ENCODE measurements around the gene ZSWIM4. TPM values are rescaled to one million over a fixed set of nuclear protein-coding genes. Genes with fewer than 3 reads are reported as not detected.

Gene ZSWIM4
- polyA plus RNA-seq, 3 donors from 2014 or later, result 0.62 to 1.2 TPM; not detected in 1

- DNase-seq, result no peak
- Mint-ChIP-seq H3K9me3 (no peaks in the 10 kb centered on the region), H3K27ac (peak overlapping the region in 1 of 6 donors; percentile 34), H3K36me3 (peaks cover 1 to 15% (median 5%) of the 10 kb centered on the region in 3 donors), H3K27me3 (ENCODE audit: low read depth in 3 of 3) (peaks cover 0 to 4% (median 0%) of the 10 kb centered on the region in 3 donors), H3K4me3 (no peak overlapping the region), H3K4me1 (peaks cover 0 to 3% of the 10 kb centered on the region in 2 donors)
Observed at GRCh38 chr19:13825489-13826441, 30.5 kb downstream of the ZSWIM4 start.

GRCh38 chr19:13826652-13827235 is 31.5 kb downstream of the ZSWIM4 start:
- peaks cover 0 to 3% of the 10 kb centered on the region in 2 donors for H3K4me1 Mint-ChIP-seq
- peaks cover 0 to 9% (median 0%) of the 10 kb centered on the region in 3 donors for H3K27me3 Mint-ChIP-seq (ENCODE audit: low read depth in 3 of 3)
- H3K36me3 Mint-ChIP-seq, result peaks cover 0 to 15% (median 4%) of the 10 kb centered on the region in 3 donors
- DNase-seq, result no peak
- peak overlapping the region in 2 of 6 donors; percentile 46 to 50 for H3K27ac Mint-ChIP-seq
- H3K4me3 Mint-ChIP-seq, result no peak overlapping the region
- no peaks in the 10 kb centered on the region for H3K9me3 Mint-ChIP-seq

GRCh38 chr19:13827656-13828055 is 32.4 kb downstream of the ZSWIM4 start:
- peaks cover 0 to 13% (median 0%) of the 10 kb centered on the region in 3 donors for H3K27me3 Mint-ChIP-seq (ENCODE audit: low read depth in 3 of 3)
- H3K4me1 Mint-ChIP-seq, result peaks cover 0 to 3% of the 10 kb centered on the region in 2 donors
- DNase-seq, result no peak
- no peaks in the 10 kb centered on the region for H3K9me3 Mint-ChIP-seq
- peaks cover 0 to 11% (median 4%) of the 10 kb centered on the region in 3 donors for H3K36me3 Mint-ChIP-seq
- H3K27ac Mint-ChIP-seq, result peak overlapping the region in 3 of 6 donors; percentile 39 to 75 (median 43)
- H3K4me3 Mint-ChIP-seq, result no peak overlapping the region

GRCh38 chr19:13830114-13830740 is 35.0 kb downstream of the ZSWIM4 start:
- H3K4me1 Mint-ChIP-seq, result peaks cover 18 to 21% of the 10 kb centered on the region in 2 donors
- H3K27me3 Mint-ChIP-seq (ENCODE audit: low read depth in 3 of 3), result peaks cover 4 to 29% (median 5%) of the 10 kb centered on the region in 3 donors
- H3K9me3 Mint-ChIP-seq, result no peaks in the 10 kb centered on the region
- H3K27ac Mint-ChIP-seq, result no peak overlapping the region
- no peak for DNase-seq
- H3K4me3 Mint-ChIP-seq, result no peak overlapping the region
- H3K36me3 Mint-ChIP-seq, result peaks cover 0 to 4% (median 4%) of the 10 kb centered on the region in 3 donors

GRCh38 chr19:13830741-13831536 is 35.7 kb downstream of the ZSWIM4 start:
- no peak overlapping the region for H3K4me3 Mint-ChIP-seq
- peaks cover 21 to 26% of the 10 kb centered on the region in 2 donors for H3K4me1 Mint-ChIP-seq
- H3K9me3 Mint-ChIP-seq, result no peaks in the 10 kb centered on the region
- DNase-seq, result no peak
- peaks cover 7 to 33% (median 8%) of the 10 kb centered on the region in 3 donors for H3K27me3 Mint-ChIP-seq (ENCODE audit: low read depth in 3 of 3)
- peaks cover 0 to 4% (median 3%) of the 10 kb centered on the region in 3 donors for H3K36me3 Mint-ChIP-seq
- peak overlapping the region in 1 of 6 donors; percentile 34 for H3K27ac Mint-ChIP-seq

GRCh38 chr19:13831537-13832467 is 36.6 kb downstream of the ZSWIM4 start:
- Mint-ChIP-seq H3K4me3 (peak overlapping the region in 2 of 5 donors; percentile 30 to 87), H3K27me3 (ENCODE audit: low read depth in 3 of 3) (peaks cover 12 to 41% (median 16%) of the 10 kb centered on the region in 3 donors), H3K27ac (peak overlapping the region in 5 of 6 donors; percentile 42 to 99 (median 69)), H3K9me3 (peaks cover 0 to 2% (median 0%) of the 10 kb centered on the region in 6 donors), H3K36me3 (peaks cover 0 to 4% (median 0%) of the 10 kb centered on the region in 3 donors), H3K4me1 (peaks cover 27 to 31% of the 10 kb centered on the region in 2 donors)
- no peak for DNase-seq

- H3K9me3 Mint-ChIP-seq, result peaks cover 0 to 2% (median 0%) of the 10 kb centered on the region in 6 donors
- no peaks in the 10 kb centered on the region for H3K36me3 Mint-ChIP-seq
- peak overlapping the region; percentile 85 to 99 (median 98) for H3K27ac Mint-ChIP-seq
- DNase-seq, result peak; percentile 91 to 94 (median 94)
- H3K27me3 Mint-ChIP-seq (ENCODE audit: low read depth in 3 of 3), result peaks cover 26 to 57% (median 32%) of the 10 kb centered on the region in 3 donors
- peak overlapping the region; percentile 85 to 88 (median 87) for H3K4me3 Mint-ChIP-seq
- H3K4me1 Mint-ChIP-seq, result peaks cover 40 to 45% of the 10 kb centered on the region in 2 donors
Observed at GRCh38 chr19:13833330-13834243, 38.3 kb downstream of the ZSWIM4 start.

GRCh38 chr19:13834244-13835069 is 39.2 kb downstream of the ZSWIM4 start:
- no peak for DNase-seq
- Mint-ChIP-seq H3K4me3 (peak overlapping the region; percentile 85 to 88 (median 87)), H3K27ac (peak overlapping the region; percentile 89 to 99 (median 99)), H3K9me3 (peaks cover 0 to 2% (median 0%) of the 10 kb centered on the region in 6 donors), H3K27me3 (ENCODE audit: low read depth in 3 of 3) (peaks cover 34 to 66% (median 41%) of the 10 kb centered on the region in 3 donors), H3K4me1 (peaks cover 49 to 53% of the 10 kb centered on the region in 2 donors), H3K36me3 (no peaks in the 10 kb centered on the region)

GRCh38 chr19:13835791-13836723 is 40.8 kb downstream of the ZSWIM4 start:
- H3K9me3 Mint-ChIP-seq, result peaks cover 0 to 6% (median 1%) of the 10 kb centered on the region in 6 donors
- peak overlapping the region; percentile 84 to 95 (median 90) for H3K4me3 Mint-ChIP-seq
- peaks cover 48 to 79% (median 57%) of the 10 kb centered on the region in 3 donors for H3K27me3 Mint-ChIP-seq (ENCODE audit: low read depth in 3 of 3)
- peaks cover 61 to 66% of the 10 kb centered on the region in 2 donors for H3K4me1 Mint-ChIP-seq
- peak overlapping the region; percentile 99 to 100 (median 99) for H3K27ac Mint-ChIP-seq
- peak; percentile 40 to 56 (median 50) for DNase-seq
- no peaks in the 10 kb centered on the region for H3K36me3 Mint-ChIP-seq

Data from immature natural killer cell (primary cell).